HG02588 (cell line): ENCODE measurements around the gene S100A13.
"Not testable (repeated sequence)": the region's sequence is repeated elsewhere in the genome, so short reads cannot be mapped to it uniquely, and the experiment has no call there.

Experiments
- ATAC-seq: cut with Tn5 transposase; IDR thresholded peaks from one replicate; pipeline ENCODE4 v1.9.1; 2021; ENCODE audit warnings: mild to moderate bottlenecking, moderate library complexity; ENCODE audit not compliant: unreplicated experiment

Gene S100A13

DNA sequence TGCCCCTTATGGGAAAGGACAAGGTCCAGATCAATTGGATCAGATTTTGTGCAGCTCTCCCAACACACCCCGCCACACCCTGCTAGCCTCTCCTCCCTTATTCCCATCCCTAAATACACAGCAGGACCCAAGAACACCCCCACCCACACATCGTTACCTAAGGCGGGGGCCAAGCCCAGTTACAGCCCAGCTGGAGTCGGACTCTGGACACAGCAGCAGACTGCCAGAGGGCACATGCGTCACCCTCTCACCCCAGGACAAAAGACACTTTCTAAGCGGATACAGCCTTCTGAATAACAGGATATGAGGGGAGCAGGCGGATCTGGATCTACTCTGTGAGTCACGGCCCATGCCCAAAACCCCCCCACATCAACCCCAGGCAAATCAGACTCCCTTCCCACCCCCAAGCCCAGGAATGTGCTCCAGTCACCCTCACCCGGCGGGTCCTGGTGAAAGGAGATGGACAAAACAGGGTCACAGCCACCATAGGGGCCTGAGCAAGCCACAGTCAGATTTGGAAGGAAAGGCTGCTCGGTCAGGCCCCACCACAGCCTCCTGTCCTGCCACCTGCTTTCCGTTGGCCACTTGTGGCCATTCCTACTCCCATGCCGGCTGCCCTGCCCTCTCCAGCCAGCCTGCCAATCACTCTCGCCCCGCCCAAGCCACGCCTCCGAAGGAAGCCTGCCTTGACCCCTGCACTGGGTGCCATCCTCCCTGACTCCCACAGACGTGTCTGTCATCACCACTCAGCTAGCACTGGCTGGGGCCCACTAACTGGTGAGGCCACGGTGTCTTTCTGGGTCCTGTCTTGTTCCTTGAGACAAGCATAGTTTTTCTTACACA is 18.3 kb downstream of the S100A13 start:
- no peak for ATAC-seq

- ATAC-seq: no peak
Observed at GRCh38 chr1:153608089-153608682, 19.1 kb downstream of the S100A13 start.

DNA sequence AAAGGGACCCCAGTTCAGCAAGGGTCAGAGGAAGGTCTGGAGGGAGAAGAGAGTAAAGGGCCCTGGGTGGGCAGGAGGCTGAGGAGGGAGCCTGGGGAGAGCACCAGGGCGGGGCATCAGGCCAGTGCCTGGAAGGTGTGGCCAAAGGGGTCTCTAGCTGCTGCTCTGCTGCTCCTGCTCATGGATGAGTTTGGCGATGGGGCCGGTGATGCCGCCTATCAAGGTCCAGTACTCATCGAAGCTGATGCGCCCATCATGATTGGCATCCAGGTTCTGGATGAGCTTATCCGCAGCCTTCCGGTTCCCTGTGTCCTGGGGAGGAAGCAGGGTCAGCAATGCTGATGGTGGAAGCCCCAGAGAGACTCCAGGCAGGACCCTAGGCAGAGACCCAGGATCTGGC is 19.9 kb downstream of the S100A13 start:
- no peak for ATAC-seq

GRCh38 chr1:153606194-153606593 is 21.1 kb downstream of the S100A13 start:
- no peak for ATAC-seq

DNA sequence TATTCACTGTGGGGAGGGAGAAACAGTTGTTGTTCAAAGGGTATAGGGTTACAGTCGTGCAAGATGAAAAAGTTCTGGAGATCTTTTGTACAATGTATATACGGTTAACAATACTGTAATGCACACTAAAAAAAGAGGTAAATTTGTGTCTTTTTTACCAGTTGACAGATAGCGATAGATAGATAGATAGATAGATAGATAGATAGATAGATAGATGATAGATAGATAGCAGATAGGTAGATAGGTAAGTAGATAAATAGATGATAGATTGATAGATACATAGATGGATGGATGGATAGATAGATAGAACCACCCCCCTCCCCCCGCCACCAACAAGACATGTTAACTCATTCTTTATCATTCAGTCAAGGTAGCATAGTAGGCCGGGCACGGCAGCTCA is 24.6 kb downstream of the S100A13 start:
- no peak for ATAC-seq

DNA sequence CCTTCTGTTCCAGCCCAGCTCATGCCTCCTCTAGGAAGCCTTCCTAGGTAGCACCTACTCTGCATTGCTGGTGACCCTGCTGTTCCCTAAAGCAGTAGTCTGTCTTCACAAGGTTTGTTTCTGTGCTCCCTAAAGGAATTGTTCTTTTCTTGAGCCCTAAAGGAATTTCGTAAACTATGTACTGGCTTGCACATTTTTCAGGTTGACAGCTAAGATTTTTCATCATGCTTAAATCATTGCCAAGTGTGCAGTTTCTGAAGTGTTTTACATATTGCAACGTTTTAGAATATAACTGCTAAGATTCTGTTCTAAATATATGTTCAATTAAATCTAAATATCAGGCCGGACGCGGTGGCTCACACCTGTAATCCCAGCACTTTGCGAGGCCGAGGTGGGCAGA is 27.5 kb downstream of the S100A13 start:
- ATAC-seq: no peak

DNA sequence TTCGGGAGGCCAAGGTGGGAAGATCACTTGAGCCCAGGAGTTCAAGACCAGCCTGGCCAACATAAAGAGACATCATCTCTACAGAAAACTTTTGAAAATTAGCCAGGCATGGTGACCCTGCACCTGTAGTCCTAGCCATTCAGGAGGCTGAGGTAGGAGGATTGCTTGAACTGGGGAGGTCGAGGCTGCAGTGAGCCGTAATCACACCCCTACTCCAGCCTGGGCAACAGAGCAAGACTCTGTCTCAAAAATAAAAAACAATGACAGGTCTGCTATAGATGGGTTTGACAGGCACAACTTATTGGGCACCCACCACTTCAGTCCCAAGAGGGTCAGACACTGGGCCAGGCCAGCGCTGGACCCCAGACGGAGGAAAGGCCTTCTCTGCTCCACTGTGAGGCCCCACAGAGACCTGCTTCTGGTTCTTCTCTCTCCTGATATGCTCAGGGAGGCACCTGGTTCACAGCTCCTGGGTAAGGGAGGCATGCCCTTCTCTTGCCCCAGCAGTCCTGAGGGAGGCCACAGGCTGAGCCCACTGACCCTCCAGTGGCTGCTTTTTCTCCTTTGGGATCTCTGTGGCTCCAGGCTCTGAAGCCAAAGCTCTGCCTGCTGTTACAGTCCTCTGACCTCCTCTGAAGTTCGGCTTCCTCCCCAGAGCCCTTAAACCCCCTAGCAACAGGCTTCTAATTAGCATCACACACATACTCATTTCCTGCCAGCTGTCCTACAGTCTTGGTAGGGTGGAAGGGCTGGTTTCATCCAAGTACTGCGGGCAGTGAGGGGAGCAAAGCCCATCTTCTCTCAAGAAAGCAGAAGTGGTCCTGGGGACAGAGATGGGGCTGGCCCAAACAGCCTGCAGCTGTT is 28.8 kb downstream of the S100A13 start:
- peak; percentile 97 for ATAC-seq

DNA sequence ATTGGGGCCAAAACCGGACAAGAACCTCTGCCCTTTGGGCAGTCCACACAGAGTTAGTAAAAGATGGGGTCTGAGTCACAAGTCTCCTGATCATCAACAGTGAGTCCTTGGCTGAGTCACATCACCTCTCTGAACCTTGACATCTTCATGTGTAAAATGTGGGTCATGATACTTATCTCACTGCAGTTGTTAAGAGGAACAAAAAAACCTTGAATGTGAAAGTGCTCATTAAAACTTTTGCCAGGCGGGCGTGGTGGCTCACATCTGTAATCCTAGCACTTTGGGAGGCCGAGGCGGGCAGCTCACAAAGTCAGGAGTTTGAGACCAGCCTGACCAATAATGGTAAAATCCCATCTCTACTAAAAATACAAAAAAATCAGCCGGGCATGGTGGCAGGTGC is 30.1 kb downstream of the S100A13 start:
- ATAC-seq: no peak

- no peak for ATAC-seq
Observed at GRCh38 chr1:153592748-153593147, 34.6 kb downstream of the S100A13 start.

GRCh38 chr1:153588482-153588881 is 38.8 kb downstream of the S100A13 start:
- ATAC-seq: no peak

DNA sequence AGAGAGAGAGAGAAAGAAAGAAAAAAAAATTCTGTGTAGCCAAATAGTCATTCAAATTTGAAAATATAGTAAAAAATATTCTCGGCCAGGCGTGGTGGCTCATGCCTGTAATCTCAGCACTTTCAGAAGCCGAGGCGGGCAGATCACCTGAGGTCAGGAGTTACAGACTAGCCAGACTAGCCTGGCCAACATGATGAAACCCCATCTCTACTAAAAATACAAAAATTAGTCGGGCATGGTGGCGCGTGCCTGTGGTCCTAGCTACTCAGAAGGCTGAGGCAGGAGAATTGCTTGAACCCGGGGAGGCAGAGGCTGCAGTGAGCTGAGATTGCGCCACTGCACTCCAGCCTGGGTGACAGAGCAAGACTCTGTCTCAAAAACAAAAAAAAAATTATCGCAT is 39.3 kb downstream of the S100A13 start:
- not testable (repeated sequence) for ATAC-seq

GRCh38 chr1:153587314-153587713 is 40.0 kb downstream of the S100A13 start:
- ATAC-seq: no peak

GRCh38 chr1:153586347-153586746 is 41.0 kb downstream of the S100A13 start:
- no peak for ATAC-seq

DNA sequence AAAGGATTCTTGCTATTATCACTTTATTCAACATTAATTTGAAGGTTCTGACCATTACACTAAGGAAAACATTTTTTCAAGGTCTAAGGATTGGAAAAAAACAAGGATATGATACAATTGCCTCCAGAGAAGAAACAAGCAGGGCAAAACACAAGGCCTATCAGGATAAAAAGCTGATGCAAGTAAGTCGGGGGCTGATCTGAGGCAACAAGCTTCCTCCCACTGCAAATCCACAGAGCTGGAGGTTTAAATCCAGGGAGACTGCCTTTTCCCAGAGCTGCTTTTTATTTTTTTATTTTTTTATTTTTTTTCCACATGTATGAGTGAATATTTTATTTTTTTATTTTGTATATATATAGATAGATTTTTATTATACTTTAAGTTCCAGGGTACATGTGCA is 42.3 kb downstream of the S100A13 start:
- ATAC-seq: no peak

GRCh38 chr1:153583976-153584375 is 43.3 kb downstream of the S100A13 start:
- no peak for ATAC-seq

DNA sequence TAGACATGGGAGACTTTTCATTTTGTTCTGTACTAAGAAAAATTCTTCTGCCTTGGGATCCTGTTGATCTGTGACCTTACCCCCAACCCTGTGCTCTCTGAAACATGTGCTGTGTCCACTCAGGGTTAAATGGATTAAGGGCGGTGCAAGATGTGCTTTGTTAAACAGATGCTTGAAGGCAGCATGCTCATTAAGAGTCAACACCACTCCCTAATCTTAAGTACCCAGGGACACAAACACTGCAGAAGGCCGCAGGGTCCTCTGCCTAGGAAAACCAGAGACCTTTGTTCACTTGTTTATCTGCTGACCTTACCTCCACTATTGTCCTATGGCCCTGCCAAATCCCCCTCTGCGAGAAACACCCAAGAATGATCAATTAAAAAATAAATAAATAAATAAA is 43.8 kb downstream of the S100A13 start:
- not testable (repeated sequence) for ATAC-seq

DNA sequence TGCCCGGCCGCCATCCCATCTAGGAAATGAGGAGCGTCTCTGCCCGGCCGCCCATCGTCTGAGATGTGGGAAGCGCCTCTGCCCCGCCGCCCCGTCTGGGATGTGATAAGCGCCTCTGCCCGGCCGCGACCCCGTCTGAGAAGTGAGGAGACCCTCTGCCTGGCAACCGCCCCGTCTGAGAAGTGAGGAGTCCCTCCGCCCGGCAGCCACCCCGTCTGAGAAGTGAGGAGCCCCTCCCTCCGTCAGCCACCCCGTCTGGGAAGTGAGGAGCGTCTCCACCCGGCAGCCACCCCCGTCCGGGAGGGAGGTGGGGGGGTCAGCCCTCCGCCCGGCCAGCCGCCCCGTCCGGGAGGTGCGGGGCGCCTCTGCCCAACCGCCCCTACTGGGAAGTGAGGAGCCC is 44.5 kb downstream of the S100A13 start:
- not testable (repeated sequence) for ATAC-seq

DNA sequence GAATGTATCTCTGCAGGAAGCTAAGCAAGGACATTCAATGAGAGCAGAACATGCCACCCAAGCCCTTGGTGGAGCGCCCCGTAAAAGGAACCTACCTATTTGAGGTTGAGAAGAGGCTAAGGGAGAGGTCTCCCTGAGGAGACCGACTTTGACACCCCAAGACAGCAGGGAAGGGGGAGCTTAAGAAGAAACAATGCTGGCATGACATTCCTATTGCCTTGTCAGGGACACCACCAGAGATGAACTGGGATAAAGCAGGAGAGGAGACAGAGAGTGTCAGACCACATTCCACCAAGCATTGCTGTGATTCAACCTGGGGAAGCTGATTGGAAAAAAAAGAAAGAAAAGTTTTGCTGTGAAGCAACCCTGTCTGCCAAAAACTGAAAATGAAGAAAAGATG is 48.4 kb downstream of the S100A13 start:
- no peak for ATAC-seq

GRCh38 chr1:153578490-153578889 is 48.8 kb downstream of the S100A13 start:
- no peak for ATAC-seq

DNA sequence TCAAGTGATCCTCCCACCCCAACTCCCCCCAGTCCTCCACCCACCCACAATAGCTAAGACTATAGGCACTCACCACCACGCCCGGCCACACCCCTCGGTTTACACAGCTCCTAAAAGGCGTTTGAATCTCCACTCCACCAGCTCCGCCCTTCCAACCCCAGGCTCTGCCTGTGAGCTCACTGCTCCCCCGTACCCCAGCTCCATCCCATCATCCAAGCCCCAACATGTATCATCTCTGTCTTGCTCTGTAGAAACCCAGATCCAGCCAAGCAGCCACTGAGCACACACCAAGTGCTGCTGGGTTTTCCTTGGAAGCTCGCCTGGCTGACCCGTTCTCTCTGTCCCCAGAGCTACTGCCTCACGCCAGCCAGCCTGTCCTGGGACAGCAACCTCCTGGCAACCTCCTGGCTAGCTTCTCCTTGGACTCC is 49.7 kb downstream of the S100A13 start:
- no peak for ATAC-seq

GRCh38 chr1:153577138-153577537 is 50.2 kb downstream of the S100A13 start:
- no peak for ATAC-seq

- not testable (repeated sequence) for ATAC-seq
Observed at GRCh38 chr1:153575497-153575896, 51.8 kb downstream of the S100A13 start.
